Midbrain (tissue), 1 donor: ENCODE measurements around the gene RBMS2.
"Not testable (repeated sequence)": the region's sequence is repeated elsewhere in the genome, so short reads cannot be mapped to it uniquely, and the experiment has no call there.

Experiments used
- DNase-seq: peaks from one replicate; lab custom pipeline; 2025; lab: John Stamatoyannopoulos, UW

The RBMS2 gene

DNA sequence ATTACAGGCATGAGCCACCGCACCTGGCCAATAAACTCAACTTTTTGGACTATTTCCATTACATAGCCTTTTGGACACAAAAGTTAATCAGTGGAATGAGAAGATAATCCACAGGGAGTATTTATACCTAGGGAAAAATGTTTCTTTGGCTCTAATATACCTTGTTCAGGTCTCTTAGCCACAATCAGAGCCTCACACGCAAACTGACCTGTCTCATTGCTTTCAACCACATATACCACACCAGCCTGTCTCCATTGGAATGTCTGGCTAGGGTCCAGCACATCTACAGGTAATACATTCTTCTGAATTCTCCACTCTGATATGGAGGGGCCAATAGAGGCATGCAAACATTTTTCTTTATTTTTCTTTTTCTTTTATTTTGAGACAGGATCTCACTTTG, 3.8 kb upstream of the RBMS2 start:
- DNase-seq = no peak

DNA sequence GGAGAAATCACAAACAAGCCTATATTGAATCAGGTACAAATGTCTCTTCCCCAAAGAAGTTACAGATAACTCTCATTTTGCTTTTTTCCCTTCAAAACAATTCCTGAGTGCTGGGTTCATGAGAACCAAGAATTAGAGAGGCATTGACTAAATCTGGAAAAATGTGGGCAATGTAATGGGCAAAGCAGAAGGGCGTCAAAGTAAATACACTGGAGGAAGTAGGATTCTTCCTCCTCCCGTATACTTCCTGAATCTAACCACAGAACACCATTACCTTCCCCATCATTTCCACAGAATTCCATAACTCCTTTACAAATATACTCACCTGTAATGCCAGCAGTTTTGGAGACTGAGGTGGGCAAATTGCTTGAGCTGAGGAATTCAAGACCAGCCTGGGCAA, 3.0 kb upstream of the RBMS2 start:
- DNase-seq = no peak

DNA sequence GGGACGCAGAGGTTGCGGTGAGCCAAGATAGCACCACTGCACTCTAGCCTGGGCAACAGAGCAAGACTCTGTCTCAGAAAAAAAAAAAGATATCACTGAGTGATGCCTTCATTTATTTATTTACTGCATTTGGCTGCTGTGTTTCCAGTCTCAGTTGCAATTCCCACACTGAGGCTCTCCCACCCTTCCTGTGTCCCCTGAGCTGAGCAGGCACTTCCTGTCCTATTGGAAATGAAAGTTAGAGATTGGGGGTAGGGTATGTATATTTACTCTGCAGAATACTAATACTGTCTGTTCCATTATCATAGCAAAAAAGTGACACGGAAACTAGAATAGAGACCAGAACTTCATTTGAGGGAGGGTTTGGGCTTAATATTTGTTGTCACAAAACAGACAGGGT, 1.6 kb upstream of the RBMS2 start:
- no peak for DNase-seq

DNA sequence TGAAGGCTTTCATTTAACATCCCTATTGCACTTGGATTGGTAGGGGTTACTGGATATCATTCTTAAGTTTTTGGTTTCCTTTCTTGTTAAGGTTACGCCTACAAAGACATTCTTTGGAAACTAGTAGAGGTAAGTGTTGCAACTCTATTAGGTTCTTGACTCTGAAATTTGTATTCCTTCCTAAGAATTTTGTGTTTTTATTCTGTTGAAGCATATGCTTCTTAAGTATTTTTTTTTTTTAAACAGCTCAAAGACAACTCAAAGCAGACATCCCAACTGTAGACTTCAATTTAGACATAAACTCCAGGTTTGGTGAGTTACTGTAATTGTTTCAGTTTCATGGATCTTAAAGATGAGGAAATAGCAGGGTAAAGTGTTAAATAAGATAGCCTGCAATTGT, 1.1 kb upstream of the RBMS2 start:
- DNase-seq = no peak

- no peak for DNase-seq
Measured at GRCh38 chr12:56521209-56521589, 421 bp upstream of the RBMS2 start.

DNA sequence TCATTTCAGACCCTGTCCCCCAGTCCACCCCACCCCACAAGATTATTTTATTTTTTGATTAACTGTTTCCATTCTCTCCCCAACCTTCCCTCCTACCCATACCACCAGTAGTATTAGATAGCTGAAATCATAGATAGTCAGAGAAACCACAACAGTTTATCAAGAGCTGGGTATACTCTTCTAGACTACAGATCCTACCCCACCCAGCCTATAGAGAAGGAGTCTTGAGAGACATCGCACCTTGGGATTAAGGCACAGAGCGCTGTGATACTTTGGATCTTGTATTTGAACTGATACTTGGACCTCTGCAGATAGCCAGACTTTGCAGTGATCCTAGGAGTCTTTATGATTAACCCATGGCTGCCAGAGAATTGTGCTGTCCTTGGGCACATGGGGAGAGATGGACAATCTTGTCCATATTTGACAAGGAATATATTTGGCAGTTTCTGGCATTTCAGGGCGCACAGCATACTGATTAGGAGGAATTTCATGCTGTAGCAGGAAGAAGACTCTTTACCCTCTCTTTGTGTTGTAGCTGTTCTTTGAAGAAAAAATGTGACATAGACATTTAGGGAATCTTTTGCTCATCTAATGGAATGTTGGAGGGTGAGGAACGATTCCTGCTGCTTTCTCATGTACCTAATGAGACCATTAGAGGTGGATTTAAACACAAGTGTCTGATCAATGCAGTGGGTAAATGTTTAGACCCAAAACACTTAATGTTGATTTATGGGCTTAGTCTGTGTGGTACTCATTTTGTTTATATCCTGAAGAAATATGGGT, 982 bp downstream of the RBMS2 start:
- peak; percentile 30 for DNase-seq

DNA sequence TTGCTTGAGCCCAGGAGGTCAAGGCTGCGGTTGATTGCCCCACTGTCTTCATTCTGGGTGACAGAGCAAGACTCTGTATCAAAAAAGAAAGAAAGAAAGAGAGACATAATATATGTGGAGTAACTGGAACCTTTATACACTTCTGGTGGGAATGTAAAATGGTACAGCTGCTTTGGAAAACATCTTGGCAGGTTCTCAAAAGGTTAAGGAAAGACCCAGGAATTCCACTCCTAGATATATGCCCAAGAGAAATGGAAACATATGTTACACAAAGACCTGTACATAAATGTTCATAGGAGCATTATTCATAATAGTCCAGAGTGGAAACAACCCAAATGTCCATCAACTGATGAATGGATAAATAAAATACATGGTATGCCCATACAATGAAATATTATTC, 7.2 kb downstream of the RBMS2 start:
- DNase-seq = no peak

GRCh38 chr12:56529656-56530055, 8.0 kb downstream of the RBMS2 start:
- DNase-seq = no peak

DNA sequence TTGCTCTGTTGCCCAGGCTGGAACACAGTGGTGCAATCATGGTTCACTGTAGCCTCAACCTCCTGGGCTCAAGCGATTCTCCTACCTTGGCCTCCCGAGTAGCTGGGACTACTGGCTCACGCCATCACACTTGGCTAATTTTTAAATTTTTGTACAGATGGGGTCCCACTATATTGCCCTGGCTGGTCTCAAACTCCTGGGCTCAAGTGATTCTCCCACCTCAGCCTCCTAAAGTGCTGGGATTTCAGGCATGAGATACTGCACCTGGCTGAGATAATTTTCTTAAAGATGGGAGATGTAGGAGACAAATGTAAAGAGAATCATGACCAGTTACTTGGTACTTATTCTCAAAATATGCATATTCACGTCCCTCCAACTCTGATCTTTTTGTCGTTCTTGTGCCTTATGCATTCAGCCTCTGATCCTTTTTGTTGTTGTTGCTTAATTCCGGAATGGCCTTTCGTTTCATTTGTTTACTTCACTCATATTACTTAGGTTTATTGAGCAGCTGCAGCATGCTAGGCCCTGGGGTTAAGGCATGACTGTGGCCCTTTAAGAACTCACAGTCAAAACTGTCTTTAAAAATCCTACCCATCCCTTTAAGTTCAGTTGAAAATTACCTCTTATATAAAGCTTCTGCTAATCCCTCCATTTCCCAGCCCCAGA, 8.9 kb downstream of the RBMS2 start:
- DNase-seq = no peak

DNA sequence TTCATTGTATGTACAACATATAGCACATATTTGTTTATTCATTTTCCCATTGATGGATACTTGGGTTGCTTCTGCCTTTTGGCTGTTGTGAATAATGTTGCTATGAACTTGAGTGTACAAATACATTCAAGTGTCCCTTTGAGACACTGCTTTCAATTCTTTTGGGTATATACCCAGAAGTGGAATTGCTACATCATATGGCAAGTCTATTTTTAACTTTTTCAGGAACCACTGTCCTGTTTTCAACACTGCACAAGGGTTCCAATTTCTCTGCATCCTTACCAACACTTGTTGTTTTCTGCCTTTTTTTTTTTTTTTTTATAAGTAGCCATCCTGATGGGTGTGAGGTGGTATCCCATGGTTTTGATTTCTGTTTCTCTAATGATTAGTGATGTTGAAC, 15.9 kb downstream of the RBMS2 start:
- no peak for DNase-seq

- no peak for DNase-seq
Measured at GRCh38 chr12:56541631-56542030, 20.0 kb downstream of the RBMS2 start.

GRCh38 chr12:56542164-56542563, 20.5 kb downstream of the RBMS2 start:
- no peak for DNase-seq

DNA sequence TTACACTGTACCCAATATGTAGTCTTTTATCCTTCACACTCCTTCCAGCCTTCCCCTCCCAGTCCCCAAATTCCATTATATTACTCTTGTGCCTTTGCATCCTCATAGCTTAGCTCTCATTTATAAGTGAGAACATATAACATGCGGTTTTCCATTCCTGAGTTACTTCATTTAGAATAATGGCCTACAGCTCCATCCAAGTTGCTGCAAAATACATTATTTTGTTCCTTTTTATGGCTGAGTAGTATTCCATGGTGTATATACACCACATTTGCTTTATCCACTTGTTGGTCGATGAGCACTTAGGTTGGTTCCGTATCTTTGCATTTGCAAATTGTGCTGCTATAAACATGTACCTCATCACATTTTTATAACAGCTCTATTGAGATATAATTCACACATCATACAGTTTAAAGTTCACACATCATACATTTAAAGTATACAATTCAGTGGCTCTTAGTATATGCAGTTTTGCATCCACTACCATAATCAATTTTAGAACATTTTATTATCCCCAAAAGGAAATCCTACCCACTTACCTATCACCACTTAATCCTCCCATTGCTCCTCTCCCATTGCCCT, 23.5 kb downstream of the RBMS2 start:
- no peak for DNase-seq

DNA sequence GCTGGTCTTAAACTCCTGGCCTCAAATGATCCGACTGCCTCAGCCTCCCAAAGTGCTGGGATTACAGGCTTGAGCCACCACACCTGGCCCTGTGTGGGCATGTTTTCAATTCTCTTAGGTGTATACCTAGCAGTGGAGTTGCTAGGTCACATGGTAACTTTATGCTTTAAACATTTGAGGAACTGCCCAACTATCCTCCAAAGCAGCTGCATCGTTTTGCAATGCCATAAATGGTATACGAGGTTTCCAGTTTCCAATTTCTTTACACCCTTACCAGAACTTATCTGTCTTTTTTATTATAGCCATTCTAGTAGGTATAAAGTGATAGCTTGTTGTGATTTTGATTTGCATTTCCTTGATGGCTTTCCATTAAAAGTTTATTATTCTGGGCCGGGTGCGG, 25.1 kb downstream of the RBMS2 start:
- no peak for DNase-seq

GRCh38 chr12:56551070-56551469, 29.4 kb downstream of the RBMS2 start:
- DNase-seq = no peak

- DNase-seq = no peak
Measured at GRCh38 chr12:56565510-56566101, 44.0 kb downstream of the RBMS2 start.

DNA sequence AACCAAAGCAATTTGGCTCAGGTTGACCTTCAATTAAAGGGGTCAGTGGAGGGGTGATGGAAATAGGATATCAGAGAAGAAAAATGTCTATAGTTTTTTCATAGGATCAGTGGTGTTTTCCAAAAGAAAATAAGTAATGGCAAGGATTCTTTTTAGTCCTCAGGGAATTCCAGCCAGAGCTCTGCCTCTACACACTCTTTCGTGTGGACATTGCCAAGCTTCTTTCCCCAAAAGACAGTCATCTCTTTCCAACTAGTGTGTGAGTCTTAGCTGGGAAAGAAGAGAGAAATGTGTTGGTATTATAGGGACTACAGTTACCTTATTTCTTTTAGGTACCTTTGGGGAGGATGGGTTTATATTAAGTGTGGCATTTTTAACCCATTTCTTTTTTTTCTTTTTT, 46.5 kb downstream of the RBMS2 start:
- DNase-seq = no peak

GRCh38 chr12:56571121-56571520, 49.5 kb downstream of the RBMS2 start:
- no peak for DNase-seq

- DNase-seq = no peak
Measured at GRCh38 chr12:56572288-56572687, 50.7 kb downstream of the RBMS2 start.

DNA sequence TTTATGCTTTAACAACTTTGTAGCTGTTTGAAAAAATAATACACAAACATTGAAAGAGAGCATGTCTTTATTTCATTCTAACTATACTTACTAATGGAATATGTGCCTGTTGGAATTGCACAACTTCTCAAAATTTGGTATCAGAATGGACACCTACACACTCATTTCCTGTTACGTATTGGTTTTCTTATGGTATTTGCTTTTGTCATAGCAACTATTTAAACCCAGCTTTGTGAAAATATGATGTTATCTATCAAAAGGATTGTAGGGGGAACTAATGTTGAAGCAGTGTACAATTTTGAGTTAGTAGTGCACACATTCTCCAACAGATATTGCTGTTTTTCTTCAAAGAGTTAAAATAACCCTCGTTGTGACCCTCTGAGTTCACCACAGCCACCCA, 52.6 kb downstream of the RBMS2 start:
- DNase-seq = no peak

GRCh38 chr12:56577248-56577647, 55.6 kb downstream of the RBMS2 start:
- not testable (repeated sequence) for DNase-seq

GRCh38 chr12:56578983-56579546, 57.4 kb downstream of the RBMS2 start:
- no peak for DNase-seq
